HCEC 1CT (cell line): ENCODE data around the gene ZGRF1.
"Not testable (repeated sequence)": the region's sequence is repeated elsewhere in the genome, so short reads cannot be mapped to it uniquely, and the experiment has no call there.

Experiments used
- DNase-seq: peaks from one replicate; pipeline ENCODE4 v3.0.0-alpha.2; 2017

Gene ZGRF1

DNA sequence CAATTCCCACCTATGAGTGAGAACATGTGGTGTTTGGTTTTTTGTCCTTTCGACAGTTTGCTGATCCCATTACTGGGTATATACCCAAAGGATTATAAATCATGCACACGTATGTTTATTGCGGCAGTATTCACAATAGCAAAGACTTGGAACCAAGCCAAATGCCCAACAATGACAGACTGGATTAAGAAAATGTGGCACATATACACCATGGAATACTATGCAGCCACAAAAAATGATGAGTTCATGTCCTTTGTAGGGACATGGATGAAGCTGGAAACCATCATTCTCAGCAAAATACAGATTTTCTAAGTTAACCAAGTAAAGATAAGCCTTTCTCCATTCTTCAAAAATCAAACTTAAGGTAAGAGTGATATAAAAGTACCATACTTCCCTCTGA, 82.4 kb downstream of the ZGRF1 start:
- DNase-seq = not testable (repeated sequence)

DNA sequence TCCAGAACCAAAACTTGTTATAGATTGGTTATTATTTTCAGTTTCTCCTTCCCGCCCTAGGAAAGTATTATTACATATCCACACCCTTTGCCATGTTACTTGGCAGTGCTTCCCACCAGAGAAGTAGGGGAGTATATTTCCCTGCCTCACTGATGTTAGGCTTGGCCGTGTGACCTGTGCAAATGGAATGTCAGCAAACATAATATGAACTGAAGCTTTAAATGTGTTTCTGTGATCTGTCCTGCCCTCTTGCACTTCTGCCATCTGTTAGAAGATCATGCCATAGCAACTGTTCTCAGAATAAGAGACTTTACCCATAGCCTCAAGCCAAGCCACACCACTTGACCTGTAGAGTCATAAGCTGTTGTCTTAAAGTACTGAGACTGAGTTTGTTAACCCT, 84.0 kb downstream of the ZGRF1 start:
- peak; percentile 59 for DNase-seq

DNA sequence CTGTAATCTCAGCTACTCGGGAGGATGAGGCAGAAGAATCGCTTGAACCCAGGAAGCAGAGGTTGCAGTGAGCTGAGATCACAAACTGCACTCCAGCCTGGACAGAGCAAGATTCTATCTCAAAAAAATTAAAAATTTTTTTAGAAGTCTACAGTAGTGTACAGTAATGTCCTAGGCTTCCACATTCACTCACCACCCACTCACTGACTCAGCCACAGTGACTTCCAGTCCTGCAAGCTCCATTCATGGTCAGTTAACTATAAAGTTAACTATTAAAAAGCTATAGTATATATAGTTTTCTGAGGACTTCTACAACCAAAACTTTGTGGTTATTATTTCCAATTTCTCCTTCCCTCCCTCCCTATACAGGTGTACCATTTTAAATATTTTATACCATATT, 86.0 kb downstream of the ZGRF1 start:
- peak; percentile 14 for DNase-seq

DNA sequence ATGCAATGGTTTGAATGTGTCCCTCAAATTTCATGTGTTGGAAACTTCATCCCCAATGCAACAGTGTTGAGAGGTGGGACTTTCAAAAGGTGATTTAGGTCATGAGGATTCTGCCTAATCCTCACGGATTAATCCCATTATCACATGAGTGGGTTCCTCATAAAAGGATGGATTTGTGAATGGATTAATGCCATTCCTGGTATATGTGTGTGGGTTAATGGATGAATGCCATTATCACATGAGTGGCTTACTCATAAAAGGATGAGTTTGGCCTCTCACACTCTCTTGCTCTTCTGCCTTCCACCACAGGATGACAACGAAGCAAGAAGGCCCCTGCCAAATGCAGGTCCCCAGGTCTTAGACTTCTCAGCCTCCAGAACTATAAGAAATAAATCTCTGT, 90.2 kb downstream of the ZGRF1 start:
- DNase-seq = peak; percentile 5

DNA sequence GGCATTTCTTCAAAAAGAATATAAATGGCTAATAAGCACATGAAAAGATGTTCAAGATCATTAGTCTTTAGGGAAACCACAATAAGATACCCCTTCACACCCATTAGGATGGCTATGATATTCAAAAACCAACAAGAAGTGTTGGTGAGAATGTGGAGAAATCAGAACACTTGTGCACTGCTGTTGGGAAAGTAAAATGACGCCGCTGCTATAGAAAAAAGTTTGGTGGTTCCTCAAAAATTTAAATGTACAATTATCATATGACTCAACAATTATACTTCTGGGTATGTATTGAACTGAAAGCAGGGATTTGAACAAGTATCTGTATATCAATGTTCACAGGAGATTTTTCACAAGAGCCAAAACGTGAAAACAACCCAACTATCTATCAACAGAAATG, 91.4 kb downstream of the ZGRF1 start:
- DNase-seq = no peak

GRCh38 chr4:112540695-112541094, 96.0 kb downstream of the ZGRF1 start:
- no peak for DNase-seq

DNA sequence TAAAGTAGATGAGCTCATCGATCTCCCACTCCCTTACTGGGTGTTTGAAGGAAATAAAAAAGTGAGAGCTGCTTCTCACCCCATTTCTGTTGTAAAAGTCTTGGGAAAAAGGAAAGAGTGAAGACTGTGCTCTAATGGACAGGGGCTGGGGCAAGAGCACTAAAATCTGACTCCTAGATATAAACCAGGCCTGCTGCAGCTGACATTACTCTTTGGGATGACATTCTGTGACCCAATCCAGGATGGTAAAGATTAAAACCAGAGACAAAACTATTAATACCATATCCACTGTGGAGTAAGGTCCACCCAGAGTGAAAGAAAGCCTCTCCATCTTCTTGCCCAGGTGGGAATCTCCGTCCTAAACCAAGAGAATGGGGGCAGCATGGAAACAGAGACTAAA, 100.6 kb downstream of the ZGRF1 start:
- DNase-seq = no peak

DNA sequence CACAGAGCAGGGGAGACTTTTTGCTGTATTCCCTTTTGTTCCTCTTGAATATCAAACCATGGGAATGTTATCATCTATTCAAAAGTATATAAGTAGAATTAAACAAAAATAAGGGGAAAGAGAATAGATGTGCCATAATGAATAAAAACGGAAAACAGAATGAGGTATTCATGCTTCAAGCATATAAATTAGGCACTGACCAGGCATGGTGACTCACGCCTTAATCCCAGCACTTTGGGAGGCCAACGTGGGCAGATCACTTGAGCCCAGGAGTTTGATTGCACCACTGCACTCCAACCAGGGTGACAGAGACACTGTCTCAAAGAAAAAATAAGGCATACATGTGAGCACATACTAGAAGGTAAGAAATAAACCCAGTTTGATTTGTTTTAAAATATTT, 104.4 kb downstream of the ZGRF1 start:
- DNase-seq = peak; percentile 48

GRCh38 chr4:112531146-112531545, 105.6 kb downstream of the ZGRF1 start:
- no peak for DNase-seq

- DNase-seq = no peak
Measured at GRCh38 chr4:112526061-112526460, 110.6 kb downstream of the ZGRF1 start.

GRCh38 chr4:112523764-112524505, 112.8 kb downstream of the ZGRF1 start:
- DNase-seq = no peak

DNA sequence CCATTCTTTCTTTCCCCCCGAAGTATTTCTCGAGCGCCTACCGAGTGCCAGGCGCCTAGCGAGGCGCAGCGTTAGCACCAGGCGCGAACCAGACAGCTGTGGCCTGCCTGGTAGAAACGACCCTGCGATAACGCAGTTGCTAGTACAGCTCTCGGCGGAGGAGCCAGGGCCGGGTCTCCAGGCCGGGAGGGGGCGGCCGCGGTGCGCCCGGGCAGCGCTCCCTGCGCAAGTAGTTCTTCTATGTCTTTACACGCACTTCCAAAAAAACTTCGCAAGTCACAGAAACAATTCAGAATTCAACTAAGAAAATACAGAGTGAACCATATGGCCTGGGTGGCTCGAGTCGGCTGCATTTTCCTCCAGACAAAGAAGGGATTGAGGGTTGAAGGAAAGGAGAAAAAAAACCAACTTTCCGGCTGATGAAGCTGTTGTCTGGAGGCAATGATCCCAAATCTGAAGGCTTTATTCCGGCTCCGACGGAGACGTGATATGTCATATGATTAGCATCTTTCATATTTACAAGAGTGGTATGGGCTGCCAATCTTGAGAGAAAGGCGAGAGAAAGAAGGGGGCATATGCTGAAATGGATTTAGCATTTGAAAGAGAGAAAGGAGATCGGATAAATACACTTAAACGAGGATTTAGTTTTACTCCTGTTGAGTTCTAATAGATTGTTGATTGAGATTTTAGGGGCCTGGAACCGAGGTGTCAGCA, 113.5 kb downstream of the ZGRF1 start:
- no peak for DNase-seq

DNA sequence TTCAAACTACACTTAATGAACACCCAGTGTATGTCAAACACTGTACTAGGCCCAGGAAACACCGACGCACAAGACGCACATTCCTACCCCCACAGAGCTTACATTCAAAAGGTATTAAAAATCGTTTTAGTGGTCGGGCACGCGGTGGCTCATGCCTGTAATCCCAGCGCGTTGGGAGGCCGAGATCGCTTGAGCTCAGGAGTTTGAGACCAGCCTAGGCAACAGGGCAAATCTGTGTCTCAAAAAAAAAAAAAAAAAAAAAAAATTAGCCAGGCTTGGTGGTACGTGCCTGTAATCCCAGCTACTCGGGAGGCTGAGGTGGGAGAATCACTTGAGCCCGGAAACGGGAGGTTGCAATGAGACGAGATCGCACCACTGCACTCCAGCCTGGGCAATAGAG, 114.3 kb downstream of the ZGRF1 start:
- not testable (repeated sequence) for DNase-seq

DNA sequence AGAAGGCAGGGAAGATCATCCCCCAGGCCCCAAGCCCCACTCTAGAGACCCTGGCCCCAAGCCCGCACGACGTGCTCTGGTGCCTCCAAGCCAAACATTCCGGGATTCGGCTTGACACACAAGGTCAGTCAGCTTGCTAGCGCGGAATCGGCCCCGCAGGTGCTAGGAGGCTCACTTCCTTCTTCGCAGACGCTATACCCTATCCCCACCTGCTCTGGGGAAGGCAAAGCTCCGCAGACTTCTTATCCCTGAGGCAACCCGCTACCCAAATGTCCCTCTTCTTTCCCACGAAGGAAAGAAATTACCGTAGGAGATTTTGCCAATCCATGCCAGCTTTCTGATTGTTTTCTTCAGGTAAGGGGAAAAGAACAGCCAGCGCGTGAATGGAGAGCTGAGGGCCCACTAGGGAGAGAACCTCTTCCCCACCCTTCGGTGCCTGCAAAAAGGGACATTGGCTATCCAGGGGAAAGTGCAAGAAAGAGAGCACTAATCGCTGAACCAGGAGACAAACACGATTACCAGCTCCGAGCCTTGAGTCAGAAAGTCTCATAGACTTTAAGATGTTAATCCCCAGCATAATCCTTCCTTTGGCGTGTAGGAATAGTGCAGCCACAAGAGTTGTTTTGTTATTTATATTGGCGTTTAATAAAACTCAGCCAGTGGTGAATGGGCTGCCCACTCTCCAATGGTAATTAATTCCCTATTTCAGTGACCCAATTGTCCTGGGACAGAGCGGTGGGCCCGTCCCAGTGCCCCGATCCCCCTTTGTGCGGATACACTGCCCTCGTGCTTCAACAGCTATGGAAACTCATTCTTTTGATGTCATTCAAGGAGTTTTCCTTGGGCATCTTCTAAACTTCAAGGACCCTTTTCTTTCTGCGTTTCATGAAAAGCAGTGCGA, 115.3 kb downstream of the ZGRF1 start:
- DNase-seq = no peak

- no peak for DNase-seq
Measured at GRCh38 chr4:112520598-112521122, 116.0 kb downstream of the ZGRF1 start.

DNA sequence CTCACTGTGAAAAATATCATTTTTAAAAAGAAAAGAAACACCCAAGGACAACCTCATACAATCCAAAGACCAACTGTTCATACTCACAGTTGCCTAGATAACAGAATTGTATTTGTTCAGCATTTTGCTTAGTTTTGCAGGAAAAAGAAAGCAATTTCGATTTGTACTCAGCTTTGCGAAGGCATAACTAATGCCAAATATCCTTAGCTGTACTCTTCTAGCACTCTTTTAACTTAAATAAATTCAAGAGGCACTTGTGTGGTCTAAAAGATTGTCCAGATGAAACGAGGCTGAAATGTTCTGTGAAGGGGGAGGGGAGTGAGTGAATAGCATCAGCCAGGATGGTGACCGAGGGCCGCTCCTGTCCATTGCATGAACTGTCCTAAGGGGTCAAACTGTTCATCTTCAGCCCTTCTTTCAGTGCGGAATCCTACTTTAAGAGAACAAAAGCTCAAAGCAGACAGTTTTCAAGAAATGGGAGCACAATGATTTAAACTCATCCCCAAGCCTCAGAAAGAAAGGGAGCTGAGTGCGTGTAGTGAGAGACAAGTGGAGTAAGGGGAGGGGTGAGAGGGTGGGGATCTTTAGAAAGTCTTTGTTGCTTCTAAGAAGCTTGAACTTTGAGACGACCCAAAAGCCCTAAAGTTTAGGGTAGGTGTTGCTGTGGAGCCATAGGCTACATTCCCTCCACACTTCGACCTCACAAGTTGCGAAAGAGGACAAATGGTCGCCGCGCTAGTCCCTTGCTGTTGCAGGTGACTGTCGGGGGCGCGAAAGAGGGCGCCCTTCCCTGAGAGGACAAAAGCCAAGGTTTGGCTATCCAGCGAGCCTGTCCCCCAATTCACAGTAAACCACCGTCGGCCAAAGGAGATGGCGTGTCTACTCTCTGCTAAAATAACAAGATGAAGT, 116.8 kb downstream of the ZGRF1 start:
- DNase-seq = no peak

GRCh38 chr4:112518675-112519074, 118.0 kb downstream of the ZGRF1 start:
- no peak for DNase-seq

GRCh38 chr4:112517911-112518310, 118.8 kb downstream of the ZGRF1 start:
- no peak for DNase-seq

DNA sequence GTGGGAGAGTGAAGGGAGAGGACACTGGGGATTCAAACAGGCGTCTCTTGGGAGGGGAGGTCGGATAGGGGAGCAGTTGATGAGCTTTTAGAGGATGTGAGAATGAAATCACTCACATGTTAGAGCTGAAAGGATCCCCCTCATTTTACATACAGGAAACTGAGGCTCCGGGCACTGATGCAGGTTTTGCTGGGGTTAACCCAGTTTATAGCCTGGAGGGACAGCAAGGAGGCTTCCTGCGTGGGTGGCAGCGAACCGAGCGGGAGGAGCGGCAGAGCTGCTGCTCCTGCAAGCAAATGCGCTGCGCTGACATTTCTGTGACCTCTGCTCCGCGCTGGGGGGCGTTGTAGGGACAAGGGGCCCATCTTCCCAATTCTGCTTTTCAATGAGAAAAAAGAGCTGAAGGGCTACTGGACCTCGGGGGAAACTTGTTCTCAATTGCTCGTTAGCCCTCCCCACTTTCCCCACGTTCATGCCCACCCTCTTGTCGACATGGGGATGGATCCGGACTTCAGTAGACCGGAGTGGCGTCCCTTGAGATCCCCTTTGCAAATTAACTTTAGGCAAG, 119.6 kb downstream of the ZGRF1 start:
- DNase-seq = no peak

DNA sequence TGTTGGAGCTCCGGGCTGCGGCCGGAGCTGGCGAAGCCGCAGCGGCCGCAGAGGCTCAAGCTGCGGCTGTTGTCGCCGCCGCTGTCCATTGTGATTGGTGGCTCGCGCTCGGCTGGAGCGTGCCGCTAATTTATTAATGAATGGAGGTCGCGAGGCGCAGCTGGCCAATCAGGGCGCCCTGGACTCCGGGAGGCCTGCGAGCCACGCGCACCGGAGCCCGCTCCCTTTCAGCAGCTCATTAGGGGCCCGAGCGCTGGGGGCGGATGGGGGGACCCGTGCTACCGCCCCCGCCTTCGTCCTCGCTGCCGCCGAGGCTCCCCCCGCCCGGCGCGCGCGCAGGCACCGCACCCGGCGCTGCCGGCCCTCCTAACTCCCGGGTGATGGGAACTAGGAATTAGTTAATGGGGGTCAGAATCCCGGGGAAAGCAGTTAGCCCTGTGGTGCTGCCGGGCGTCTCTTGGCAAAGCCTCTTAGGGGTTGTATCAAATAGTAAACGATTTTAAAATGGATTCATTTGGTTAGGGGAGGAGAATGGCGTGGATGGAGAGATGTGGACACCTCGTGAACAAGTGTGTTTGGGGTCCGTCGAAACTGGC, 120.1 kb downstream of the ZGRF1 start:
- no peak for DNase-seq

DNA sequence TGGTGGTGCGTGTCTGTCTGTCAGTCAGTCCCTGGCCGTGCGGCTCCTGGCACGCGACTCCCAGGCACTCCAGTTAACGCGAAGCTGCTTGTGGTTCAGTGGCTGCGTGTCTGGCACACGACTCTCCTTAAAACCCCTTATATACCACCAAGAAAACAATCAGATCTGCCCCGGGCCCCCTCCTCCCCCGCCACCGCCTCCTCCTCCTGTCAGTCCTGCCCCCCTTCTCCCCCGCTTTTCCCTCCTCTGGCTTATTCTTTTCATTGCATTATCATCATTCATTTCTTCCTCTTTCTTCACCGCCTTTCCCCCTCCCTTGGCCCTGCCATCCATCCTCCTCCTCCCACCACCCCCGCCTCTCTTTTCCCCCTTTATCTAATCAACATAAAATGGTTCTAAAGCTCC, 120.6 kb downstream of the ZGRF1 start, which contains the start of gene NEUROG2:
Gene NEUROG2 (minus strand): TSS at position 115 of the 405 bp plus-strand sequence. CDS start 705 bp downstream, outside the sequence.
- DNase-seq = no peak
